Neural crest cell (in vitro differentiated cells): ENCODE results near the gene SEC14L5. TPM values are rescaled to one million over a fixed set of nuclear protein-coding genes. Genes with fewer than 3 reads are reported as not detected.

Source experiments
- DNase-seq: peaks from one replicate; pipeline ENCODE4 v3.0.0; 2021; ENCODE audit warnings: low read depth, mixed read lengths, low spot score
- H3K27ac Mint-ChIP-seq: one replicate; pipeline ENCODE4 v1.8.0; 2021; ENCODE audit warnings: mild to moderate bottlenecking, mixed read lengths; ENCODE audit not compliant: unreplicated experiment
- H3K27me3 Mint-ChIP-seq: 2 replicates; pipeline ENCODE4 v1.8.0; 2021; ENCODE audit warnings: low read depth, mild to moderate bottlenecking, mixed read lengths
- H3K36me3 Mint-ChIP-seq: 2 replicates; pipeline ENCODE4 v1.8.0; 2021; ENCODE audit warnings: low read depth, mild to moderate bottlenecking, mixed read lengths
- H3K4me1 Mint-ChIP-seq: 2 replicates; pipeline ENCODE4 v1.8.0; 2021; ENCODE audit warnings: mixed read lengths
- H3K4me3 Mint-ChIP-seq: one replicate; pipeline ENCODE4 v1.8.0; 2021; ENCODE audit warnings: mild to moderate bottlenecking, mixed read lengths
- H3K9me3 Mint-ChIP-seq: 2 replicates; pipeline ENCODE4 v1.8.0; 2021; ENCODE audit warnings: mixed read lengths
- total RNA-seq: library from RNA; stranded (reverse); gene quantifications from 2 replicates; pipeline ENCODE4 v1.2.1, GENCODE V29; 2021
- TF ChIP-seq, protein P1 (sequence below): fragments of 200-600 bp; sonication (generic); conservative IDR thresholded peaks from 2 replicates; pipeline ENCODE4 v1.5.0; 2021; ENCODE audit warnings: antibody characterized with exemption, mild to moderate bottlenecking

The SEC14L5 gene
- total RNA-seq, 1 donor from 2014 or later, result 0.68 TPM

DNA sequence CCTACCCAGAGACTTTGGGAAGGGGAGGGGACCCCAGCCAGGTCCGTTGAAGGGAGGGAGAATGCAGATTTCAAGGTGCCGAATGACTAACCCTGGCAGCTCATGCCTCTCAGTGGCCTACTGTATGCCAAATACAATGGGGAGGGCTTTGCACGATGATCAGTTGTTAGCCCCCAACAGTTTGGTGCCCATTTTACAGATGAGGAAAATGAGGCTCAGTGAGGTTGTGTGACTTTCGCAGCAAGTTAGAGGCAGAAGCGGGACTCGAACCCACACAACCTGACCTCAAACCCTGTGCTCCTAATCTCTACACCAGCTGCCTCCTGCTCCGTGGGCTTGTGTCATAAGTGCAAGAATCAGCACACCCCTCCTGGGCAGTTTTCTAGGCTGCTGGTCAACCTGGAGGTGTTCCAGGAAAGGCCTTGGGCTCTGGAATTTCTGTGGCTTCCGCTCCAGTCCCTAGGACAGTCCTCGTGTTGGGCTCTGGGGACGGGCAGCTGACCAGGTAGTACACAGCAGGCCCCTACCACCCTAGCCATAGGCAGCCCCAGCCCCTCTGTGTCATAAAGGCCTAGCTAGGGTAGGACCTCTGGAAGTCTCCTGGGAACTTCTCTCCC lies 87.5 kb downstream of the SEC14L5 start:
- DNase-seq, result no peak
- H3K27ac Mint-ChIP-seq, result no peak overlapping the region

DNA sequence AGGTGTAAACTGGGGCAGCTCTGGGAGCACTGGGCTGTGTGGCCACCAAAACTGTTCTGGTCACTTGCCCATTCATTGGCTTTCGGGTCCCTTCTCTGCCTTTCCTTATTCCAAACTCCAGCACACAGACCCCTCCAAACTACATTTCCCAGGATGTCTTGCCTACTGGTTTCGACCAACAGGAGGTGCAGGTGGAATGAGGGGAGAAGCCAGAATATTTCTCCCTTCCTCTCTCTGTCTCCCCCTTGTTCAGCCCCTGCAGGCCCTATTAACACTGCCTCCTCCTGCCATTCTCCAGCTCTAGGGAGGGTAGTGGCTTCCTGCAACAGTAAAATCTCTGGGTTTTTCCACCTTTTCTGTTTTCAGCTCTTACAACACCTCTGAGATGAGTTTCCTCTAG lies 88.8 kb downstream of the SEC14L5 start:
- no peak overlapping the region for H3K27ac Mint-ChIP-seq
- no peaks in the 10 kb centered on the region for H3K4me1 Mint-ChIP-seq
- H3K4me3 Mint-ChIP-seq, result no peak overlapping the region
- no peaks in the 10 kb centered on the region for H3K36me3 Mint-ChIP-seq
- no peak for DNase-seq
- TF ChIP-seq, protein P1, sequence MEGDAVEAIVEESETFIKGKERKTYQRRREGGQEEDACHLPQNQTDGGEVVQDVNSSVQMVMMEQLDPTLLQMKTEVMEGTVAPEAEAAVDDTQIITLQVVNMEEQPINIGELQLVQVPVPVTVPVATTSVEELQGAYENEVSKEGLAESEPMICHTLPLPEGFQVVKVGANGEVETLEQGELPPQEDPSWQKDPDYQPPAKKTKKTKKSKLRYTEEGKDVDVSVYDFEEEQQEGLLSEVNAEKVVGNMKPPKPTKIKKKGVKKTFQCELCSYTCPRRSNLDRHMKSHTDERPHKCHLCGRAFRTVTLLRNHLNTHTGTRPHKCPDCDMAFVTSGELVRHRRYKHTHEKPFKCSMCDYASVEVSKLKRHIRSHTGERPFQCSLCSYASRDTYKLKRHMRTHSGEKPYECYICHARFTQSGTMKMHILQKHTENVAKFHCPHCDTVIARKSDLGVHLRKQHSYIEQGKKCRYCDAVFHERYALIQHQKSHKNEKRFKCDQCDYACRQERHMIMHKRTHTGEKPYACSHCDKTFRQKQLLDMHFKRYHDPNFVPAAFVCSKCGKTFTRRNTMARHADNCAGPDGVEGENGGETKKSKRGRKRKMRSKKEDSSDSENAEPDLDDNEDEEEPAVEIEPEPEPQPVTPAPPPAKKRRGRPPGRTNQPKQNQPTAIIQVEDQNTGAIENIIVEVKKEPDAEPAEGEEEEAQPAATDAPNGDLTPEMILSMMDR, result no peak
- H3K27me3 Mint-ChIP-seq, result peaks cover 49% of the 10 kb centered on the region
- no peaks in the 10 kb centered on the region for H3K9me3 Mint-ChIP-seq

More for the DNA sequence above, 87.5 kb downstream of the SEC14L5 start:
- no peaks in the 10 kb centered on the region for H3K4me1 Mint-ChIP-seq
- TF ChIP-seq, protein P1, result no peak
- H3K36me3 Mint-ChIP-seq, result no peaks in the 10 kb centered on the region
- peaks cover 54% of the 10 kb centered on the region for H3K27me3 Mint-ChIP-seq
- no peaks in the 10 kb centered on the region for H3K9me3 Mint-ChIP-seq
- H3K4me3 Mint-ChIP-seq, result no peak overlapping the region

DNA sequence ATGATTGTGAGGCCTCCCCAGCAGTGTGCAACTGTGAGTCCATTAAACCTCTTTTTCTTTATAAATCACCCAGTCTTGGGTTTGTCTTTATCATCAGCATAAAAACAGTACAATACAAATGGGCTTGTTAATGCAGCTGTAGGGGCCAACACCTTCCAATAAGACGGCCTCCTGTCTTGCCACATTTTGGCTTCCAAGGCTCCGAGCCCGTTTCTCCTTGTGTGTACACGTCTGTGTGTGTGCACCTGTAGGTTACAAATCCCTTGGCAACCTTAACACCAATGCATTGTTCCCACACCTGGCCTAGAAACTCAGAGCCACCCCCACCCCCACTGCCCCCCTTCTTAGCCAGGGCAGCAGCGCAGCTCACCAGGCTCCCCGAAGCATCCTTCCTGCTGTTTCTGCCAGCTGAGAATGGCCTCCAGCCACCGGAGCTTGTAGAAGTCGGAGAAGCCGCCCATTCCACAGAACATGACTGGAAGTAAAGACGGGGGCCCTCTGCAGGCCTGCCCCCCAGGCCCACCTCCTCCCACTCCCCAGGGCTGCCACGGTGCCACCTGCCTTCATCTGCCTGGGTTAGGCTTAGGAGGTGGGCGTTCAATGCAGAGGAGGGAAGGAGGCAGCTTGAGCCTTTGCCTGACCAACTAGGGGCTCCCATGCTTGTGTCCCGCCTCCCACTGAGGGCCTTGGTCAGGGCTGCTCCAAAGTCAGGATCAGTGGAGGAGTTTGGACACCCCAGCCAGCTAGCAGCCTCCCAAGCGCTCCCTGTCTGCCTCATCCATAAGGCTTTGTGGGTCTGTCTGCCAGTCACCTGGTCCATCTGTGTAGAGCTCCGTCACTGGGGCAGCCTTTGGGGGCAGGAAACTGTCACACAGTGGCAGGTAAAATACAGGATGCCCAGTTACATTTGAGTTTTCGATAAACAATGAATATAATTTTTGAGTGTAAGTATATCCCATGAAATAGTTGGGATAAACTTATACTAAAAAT lies 97.0 kb downstream of the SEC14L5 start:
- Mint-ChIP-seq H3K27me3 (peaks cover 17% of the 10 kb centered on the region), H3K4me1 (no peaks in the 10 kb centered on the region), H3K36me3 (no peaks in the 10 kb centered on the region), H3K4me3 (no peak overlapping the region), H3K27ac (no peak overlapping the region), H3K9me3 (no peaks in the 10 kb centered on the region)
- no peak for DNase-seq
- TF ChIP-seq, protein P1, result no peak

DNA sequence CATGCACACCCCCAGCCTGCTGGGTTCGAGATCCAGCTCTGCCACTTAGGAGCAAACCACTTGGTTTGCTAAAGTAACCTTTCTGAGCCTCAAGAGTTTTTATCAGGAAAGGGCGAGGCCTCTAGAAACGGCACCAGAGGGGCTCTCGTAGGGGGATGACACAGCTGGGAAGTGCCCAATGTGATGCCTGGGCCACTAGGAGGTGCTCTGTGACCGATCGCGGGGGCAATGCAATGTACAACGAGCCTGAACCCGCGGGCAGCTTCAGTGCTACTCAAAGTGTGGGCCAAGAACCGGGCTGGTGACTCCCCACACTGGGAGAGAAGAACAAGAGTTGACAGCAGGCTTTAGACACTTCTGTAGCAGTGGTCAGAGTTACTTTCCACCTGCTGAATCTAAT lies 98.2 kb downstream of the SEC14L5 start:
- H3K27ac Mint-ChIP-seq, result no peak overlapping the region
- peaks cover 8% of the 10 kb centered on the region for H3K27me3 Mint-ChIP-seq
- H3K4me1 Mint-ChIP-seq, result no peaks in the 10 kb centered on the region
- DNase-seq, result peak; percentile 33
- H3K36me3 Mint-ChIP-seq, result no peaks in the 10 kb centered on the region
- no peak overlapping the region for H3K4me3 Mint-ChIP-seq
- TF ChIP-seq, protein P1, result peak; percentile 52
- no peaks in the 10 kb centered on the region for H3K9me3 Mint-ChIP-seq

DNA sequence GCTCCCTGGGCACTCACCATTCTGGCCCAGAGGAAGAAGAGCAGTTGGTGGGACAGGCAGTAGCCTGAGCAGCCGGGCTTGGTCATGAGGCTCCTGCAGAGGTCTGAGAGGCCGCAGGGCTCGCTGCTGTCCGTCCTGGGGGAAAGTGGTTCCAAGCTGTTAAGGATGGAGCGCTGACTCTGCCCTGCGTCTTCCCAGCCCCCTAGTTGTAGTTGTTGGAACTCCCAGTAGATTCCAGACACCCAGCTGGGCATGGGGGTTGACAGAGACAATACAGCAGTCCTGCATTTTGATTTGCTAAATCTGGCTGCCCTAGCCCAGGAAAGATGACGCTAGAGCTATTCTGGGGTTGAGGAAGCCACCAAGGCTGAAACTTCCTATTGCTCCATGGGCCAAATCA lies 100.3 kb downstream of the SEC14L5 start:
- Mint-ChIP-seq H3K36me3 (no peaks in the 10 kb centered on the region), H3K9me3 (no peaks in the 10 kb centered on the region), H3K27me3 (peaks cover 17% of the 10 kb centered on the region), H3K4me3 (no peak overlapping the region), H3K4me1 (no peaks in the 10 kb centered on the region), H3K27ac (no peak overlapping the region)
- DNase-seq, result peak; percentile 23
- TF ChIP-seq, protein P1, result peak; percentile 42
